Prostate gland (tissue), 2 donors: Measurements from ENCODE around the gene CMTM8. TPM values are rescaled to one million over a fixed set of nuclear protein-coding genes. Genes with fewer than 3 reads are reported as not detected.

Experiments used
- DNase-seq: peaks from one replicate; pipeline ENCODE4 v3.0.0-alpha.2; 2019; ENCODE audit warnings: low spot score
- H3K27ac ChIP-seq, 2 donors: fragments of 200-600 bp; sonication (generic); 2 replicates each; pipeline ENCODE4 v1.5.1; 2017 to 2019
- H3K27me3 ChIP-seq: fragments of 200-600 bp; sonication (generic); replicated peaks from 2 replicates; pipeline ENCODE4 v1.5.1; 2019; ENCODE audit not compliant: insufficient read depth
- H3K36me3 ChIP-seq, 2 donors: fragments of 200-600 bp; sonication (generic); 1 replicate in 1 of 2; 2 replicates in 1 of 2; pipeline versions ENCODE4 v1.5.1 to v1.8.1; 2017 to 2019
- H3K4me1 ChIP-seq: fragments of 200-600 bp; sonication (generic); replicated peaks from 2 replicates; pipeline ENCODE4 v1.5.1; 2019
- H3K4me3 ChIP-seq, 2 donors: fragments of 200-600 bp; sonication (generic); 2 replicates each; pipeline ENCODE4 v1.5.1; 2017 to 2019
- H3K9me3 ChIP-seq: fragments of 200-600 bp; sonication (generic); 2 replicates; pipeline ENCODE4 v1.5.1; 2017
- POLR2A ChIP-seq: fragments of 450-650 bp; IDR thresholded peaks from one replicate; pipeline ENCODE4 v1.6.1; 2016; ENCODE audit warnings: antibody characterized with exemption, mild to moderate bottlenecking
- POLR2AphosphoS5 ChIP-seq: sonication (generic); formaldehyde crosslinking; IDR thresholded peaks from one replicate; pipeline ENCODE4 v1.6.1; 2017; ENCODE audit warnings: antibody characterized with exemption
- WGBS: methylation state at CpG from one replicate; pipeline ENCODE4 v1.1.5; 2018; 5-methylcytosine and 5-hydroxymethylcytosine counted together
- intact Hi-C: fragments of 100-400 bp; cut with DNase I; formaldehyde crosslinking; loops from one replicate; pipeline ENCODE4 v1.14.2; 2022
- total RNA-seq, 2 donors: library from RNA; depleted of rRNA; stranded (reverse); fragments of >200 nt; gene quantifications; one replicate each; pipeline ENCODE4 v1.1.0, GENCODE V29; 2016
- TF ChIP-seq, protein P1 (sequence below), 4 experiments: fragments of 200-600 bp in 2 of 4; fragments of 450-650 bp in 2 of 4; sonication (generic) in 2 of 4; IDR thresholded peaks; 1 replicate in 3 of 4; 2 replicates in 1 of 4; pipeline ENCODE4 v1.5.1; 2016 to 2019; ENCODE audit warnings: antibody characterized with exemption in 4 of 4, mild to moderate bottlenecking in 2 of 4, moderate library complexity in 2 of 4

CMTM8 gene
- total RNA-seq, 2 donors from 2014 or later, result 28.8 to 30.3 TPM

DNA sequence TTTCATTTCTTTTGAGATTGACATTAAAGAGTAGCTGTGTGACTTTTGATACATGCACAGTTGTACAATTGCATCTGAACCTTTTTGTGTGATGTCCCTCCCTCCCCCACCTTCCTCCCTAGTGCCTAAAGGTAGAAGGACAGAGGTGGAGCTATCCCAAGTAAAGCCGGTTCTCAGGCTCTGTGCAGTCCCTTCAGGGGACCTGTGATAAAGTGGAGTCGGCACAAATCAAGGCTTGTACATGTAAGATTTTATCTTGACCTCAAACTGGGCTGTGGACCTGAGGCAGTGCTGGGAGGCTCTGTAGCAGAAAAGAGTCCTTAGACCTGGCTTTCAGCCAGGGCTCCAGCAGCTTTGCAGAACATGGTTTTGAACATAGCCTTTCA lies 97.6 kb downstream of the CMTM8 start:
- WGBS, result 46% methylated on average over 2 of the region's 2 CpGs
- intact Hi-C loops, result no loop called here
- H3K36me3 ChIP-seq, result no peaks in the 10 kb centered on the region
- no peak overlapping the region for H3K4me3 ChIP-seq
- no peaks in the 10 kb centered on the region for H3K9me3 ChIP-seq
- TF ChIP-seq POLR2AphosphoS5 (no peak), POLR2A (no peak)
- TF ChIP-seq, protein P1, sequence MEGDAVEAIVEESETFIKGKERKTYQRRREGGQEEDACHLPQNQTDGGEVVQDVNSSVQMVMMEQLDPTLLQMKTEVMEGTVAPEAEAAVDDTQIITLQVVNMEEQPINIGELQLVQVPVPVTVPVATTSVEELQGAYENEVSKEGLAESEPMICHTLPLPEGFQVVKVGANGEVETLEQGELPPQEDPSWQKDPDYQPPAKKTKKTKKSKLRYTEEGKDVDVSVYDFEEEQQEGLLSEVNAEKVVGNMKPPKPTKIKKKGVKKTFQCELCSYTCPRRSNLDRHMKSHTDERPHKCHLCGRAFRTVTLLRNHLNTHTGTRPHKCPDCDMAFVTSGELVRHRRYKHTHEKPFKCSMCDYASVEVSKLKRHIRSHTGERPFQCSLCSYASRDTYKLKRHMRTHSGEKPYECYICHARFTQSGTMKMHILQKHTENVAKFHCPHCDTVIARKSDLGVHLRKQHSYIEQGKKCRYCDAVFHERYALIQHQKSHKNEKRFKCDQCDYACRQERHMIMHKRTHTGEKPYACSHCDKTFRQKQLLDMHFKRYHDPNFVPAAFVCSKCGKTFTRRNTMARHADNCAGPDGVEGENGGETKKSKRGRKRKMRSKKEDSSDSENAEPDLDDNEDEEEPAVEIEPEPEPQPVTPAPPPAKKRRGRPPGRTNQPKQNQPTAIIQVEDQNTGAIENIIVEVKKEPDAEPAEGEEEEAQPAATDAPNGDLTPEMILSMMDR (IDR thresholded peaks at IDR 0.05), result no peak
- no peak overlapping the region for H3K27ac ChIP-seq
- no peak for DNase-seq
- H3K27me3 ChIP-seq, result no peaks in the 10 kb centered on the region
- H3K4me1 ChIP-seq, result no peaks in the 10 kb centered on the region

DNA sequence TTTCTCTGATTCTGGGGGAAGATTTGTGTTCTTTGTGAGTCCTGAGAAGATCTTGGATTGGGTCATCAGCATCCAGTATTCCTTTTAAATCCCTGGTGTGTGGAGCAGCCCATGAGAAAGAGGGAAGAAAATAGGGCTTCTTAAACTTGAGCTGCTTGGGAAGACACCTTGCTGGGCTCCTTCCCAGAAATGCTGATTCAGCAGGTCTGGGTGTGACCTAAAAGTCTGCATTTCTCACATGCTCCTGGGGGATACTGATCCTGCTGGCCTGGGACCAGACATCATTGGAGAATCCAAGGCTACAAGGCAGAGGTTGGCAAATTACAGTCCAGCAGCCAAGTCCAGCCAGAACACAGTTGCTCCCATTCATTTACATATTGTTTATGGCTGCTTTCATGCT lies 99.0 kb downstream of the CMTM8 start:
- Histone ChIP-seq H3K4me3 (no peak overlapping the region), H3K9me3 (no peaks in the 10 kb centered on the region), H3K4me1 (no peaks in the 10 kb centered on the region), H3K27me3 (no peaks in the 10 kb centered on the region), H3K36me3 (no peaks in the 10 kb centered on the region), H3K27ac (no peak overlapping the region)
- intact Hi-C loops, result no loop called here
- DNase-seq, result no peak
- TF ChIP-seq POLR2A (no peak), POLR2AphosphoS5 (no peak)
- TF ChIP-seq, protein P1 (IDR thresholded peaks at IDR 0.05), result no peak

DNA sequence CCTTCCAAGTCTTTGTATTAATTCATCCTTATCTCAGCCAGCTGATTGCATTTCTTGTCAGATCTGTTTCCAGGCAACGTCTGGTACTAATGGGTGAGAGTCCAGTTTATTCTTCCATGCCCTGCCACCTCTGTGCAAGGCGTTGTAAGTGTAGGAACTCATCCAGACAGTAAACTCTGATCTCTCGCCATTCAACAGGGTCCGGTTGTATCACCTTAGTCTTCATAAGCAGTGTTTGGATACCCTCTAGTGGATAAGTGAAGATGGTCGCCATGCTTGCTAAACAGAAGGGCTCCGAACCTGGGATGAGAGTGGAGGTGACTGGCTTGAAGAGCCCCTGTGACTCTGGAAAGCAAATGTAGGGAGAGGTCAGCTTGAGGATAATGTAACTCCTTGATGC lies 101.6 kb downstream of the CMTM8 start:
- no peak overlapping the region for H3K27ac ChIP-seq
- 23% methylated on average over 6 of the region's 6 CpGs for WGBS
- no peaks in the 10 kb centered on the region for H3K9me3 ChIP-seq
- no peaks in the 10 kb centered on the region for H3K4me1 ChIP-seq
- peak; percentile 48 for DNase-seq
- H3K4me3 ChIP-seq, result no peak overlapping the region
- intact Hi-C loops, result loop anchor here (5.0 kb wide), 2 partner anchors 43 to 163 kb away; no protein-coding TSS in a partner anchor
- no peaks in the 10 kb centered on the region for H3K27me3 ChIP-seq
- TF ChIP-seq POLR2AphosphoS5, result peak; percentile 46
- TF ChIP-seq POLR2A, result no peak
- TF ChIP-seq, protein P1 (IDR thresholded peaks at IDR 0.05), result peak in 3 of 4 experiments; percentile 55 to 66 (median 56)
- no peaks in the 10 kb centered on the region for H3K36me3 ChIP-seq

DNA sequence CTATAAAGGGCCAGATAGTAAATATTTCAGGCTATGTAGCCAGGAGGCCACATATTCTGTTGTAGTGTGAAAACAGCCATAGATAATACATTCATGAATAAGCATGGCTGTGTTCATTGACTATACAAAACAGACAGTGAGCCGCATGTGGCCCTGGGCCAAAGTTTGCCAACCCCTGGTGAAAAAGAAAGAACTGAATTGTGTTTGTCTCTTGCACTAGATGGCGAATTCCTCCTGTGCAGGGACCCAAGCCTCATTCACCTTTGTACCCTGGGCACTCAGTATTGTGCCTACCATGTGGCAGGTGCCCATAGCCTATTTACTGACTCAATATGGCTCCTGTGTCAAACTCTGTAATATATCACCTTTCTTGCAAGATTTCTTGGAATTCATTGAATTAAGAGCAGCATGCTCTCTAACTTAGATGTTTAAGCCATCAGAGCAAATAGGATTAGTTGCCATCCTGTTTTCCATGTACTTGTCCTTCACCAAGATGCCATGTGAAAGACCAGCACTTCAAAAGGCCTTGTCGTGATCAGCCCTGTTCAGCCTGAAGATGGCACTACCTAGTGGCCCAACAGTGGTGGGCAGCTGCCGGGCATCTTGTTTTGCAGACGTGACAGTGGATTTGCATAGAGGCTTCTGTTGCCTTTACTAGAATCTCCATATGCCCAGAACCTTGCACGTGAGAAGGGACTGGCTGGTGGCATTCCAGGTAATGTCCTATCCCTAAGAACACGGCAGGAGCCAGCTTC lies 102.3 kb downstream of the CMTM8 start:
- Histone ChIP-seq H3K27ac (no peak overlapping the region), H3K4me1 (no peaks in the 10 kb centered on the region), H3K27me3 (no peaks in the 10 kb centered on the region), H3K9me3 (no peaks in the 10 kb centered on the region), H3K4me3 (no peak overlapping the region), H3K36me3 (no peaks in the 10 kb centered on the region)
- DNase-seq, result no peak
- intact Hi-C loops, result loop anchor here (5.0 kb wide), 2 partner anchors 43 to 163 kb away; no protein-coding TSS in a partner anchor
- WGBS, result 83% methylated on average over 7 of the region's 7 CpGs
- no peak for TF ChIP-seq POLR2AphosphoS5
- no peak for TF ChIP-seq POLR2A
- TF ChIP-seq, protein P1 (IDR thresholded peaks at IDR 0.05), result no peak
